Activated B cell treated with CpG ODN at 0.5 μM for 24 hours (primary cell): ENCODE data around the gene SP9. TPM values are rescaled to one million over a fixed set of nuclear protein-coding genes. Genes with fewer than 3 reads are reported as not detected.

Experiments used
- ATAC-seq: fragments of 200-7000 bp; cut with Tn5 transposase; one replicate; pipeline ENCODE4 v1.10.0; 2021; ENCODE audit warnings: low read depth, mild to moderate bottlenecking, moderate library complexity
- CTCF ChIA-PET: fragments of 350-600 bp; sonication (Branson Sonifier 250); formaldehyde crosslinking; loops from one replicate; lab custom pipeline; 2021; ENCODE audit warnings: antibody characterized with exemption; lab: Charles Lee
- POLR2A ChIA-PET: fragments of 350-600 bp; sonication (Branson Sonifier 250); formaldehyde crosslinking; loops from one replicate; lab custom pipeline; 2021; ENCODE audit warnings: antibody characterized with exemption; lab: Charles Lee
- DNase-seq: peaks from one replicate; pipeline ENCODE4 v3.0.0; 2022
- H3K27ac Mint-ChIP-seq: one replicate; pipeline ENCODE4 v1.8.0; 2020; ENCODE audit warnings: mixed read lengths
- H3K27me3 Mint-ChIP-seq: one replicate; pipeline ENCODE4 v1.8.0; 2021; ENCODE audit warnings: mixed read lengths
- H3K36me3 Mint-ChIP-seq: one replicate; pipeline ENCODE4 v1.8.0; 2021; ENCODE audit warnings: low read depth, mixed read lengths
- H3K4me1 Mint-ChIP-seq: one replicate; pipeline ENCODE4 v1.8.0; 2021; ENCODE audit warnings: mixed read lengths
- H3K4me3 Mint-ChIP-seq: one replicate; pipeline ENCODE4 v1.8.0; 2020; ENCODE audit warnings: mild to moderate bottlenecking, mixed read lengths
- H3K9me3 Mint-ChIP-seq: one replicate; pipeline ENCODE4 v1.8.0; 2020; ENCODE audit warnings: mixed read lengths
- intact Hi-C: fragments of 100-400 bp; cut with micrococcal nuclease; formaldehyde crosslinking; loops from one replicate; pipeline ENCODE4 v1.15.1; 2024
- total RNA-seq: library from RNA; stranded (reverse); gene quantifications from 2 replicates; pipeline ENCODE4 v1.2.3, GENCODE V29; 2022
- TF ChIP-seq, protein P1 (sequence below): fragments of 200-600 bp; IDR thresholded peaks from one replicate; pipeline ENCODE4 v1.8.0; 2022; ENCODE audit warnings: antibody characterized with exemption, mild to moderate bottlenecking

Gene SP9
- total RNA-seq, 1 donor from 2014 or later = not detected

DNA sequence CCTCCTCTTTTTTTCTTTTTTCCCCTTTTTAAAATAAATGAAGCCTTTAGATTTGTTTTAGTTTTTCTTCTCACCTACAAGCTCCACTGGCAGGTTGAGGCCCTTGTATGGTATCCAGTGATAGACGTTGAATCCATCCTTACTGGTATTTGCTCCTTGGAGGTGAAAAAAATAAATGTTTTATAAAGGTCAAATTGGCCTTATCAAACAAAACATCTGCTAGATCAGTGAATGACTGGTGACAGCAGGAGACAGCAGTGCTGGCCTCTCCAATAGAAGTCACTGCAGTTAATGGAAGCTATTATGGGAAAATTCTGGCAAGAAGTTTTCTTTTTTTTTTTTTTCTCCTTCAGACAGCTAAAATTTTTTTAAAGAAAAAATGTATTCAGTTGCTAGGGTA, 12.6 kb upstream of the SP9 start:
- peaks cover 19% of the 10 kb centered on the region for H3K27me3 Mint-ChIP-seq

DNA sequence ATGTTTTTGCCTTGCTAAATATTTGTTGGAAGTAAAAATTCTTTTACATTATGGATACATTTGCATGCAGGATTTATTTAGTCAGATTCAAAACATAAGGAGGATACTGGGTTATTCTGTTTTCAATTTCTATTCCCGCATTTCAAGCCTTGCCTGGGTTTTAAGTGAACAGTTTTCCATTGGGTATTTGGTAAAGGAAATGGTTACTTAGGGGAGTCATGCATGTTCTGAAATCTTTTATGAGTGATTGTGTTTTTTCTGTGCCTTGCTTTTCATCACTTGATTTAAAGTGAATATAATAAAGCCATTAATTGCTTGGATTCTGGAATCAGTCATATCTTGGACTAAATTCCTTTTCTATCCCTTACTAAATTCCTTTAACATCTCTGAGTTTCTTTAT, 12.0 kb upstream of the SP9 start:
- POLR2A ChIA-PET = no interaction called here
- CTCF ChIA-PET = no interaction called here
- H3K36me3 Mint-ChIP-seq = no peaks in the 10 kb centered on the region
- H3K4me1 Mint-ChIP-seq = peaks cover 18% of the 10 kb centered on the region
- H3K27me3 Mint-ChIP-seq = peaks cover 25% of the 10 kb centered on the region
- H3K27ac Mint-ChIP-seq = no peak overlapping the region
- H3K4me3 Mint-ChIP-seq = no peak overlapping the region
- TF ChIP-seq, protein P1, sequence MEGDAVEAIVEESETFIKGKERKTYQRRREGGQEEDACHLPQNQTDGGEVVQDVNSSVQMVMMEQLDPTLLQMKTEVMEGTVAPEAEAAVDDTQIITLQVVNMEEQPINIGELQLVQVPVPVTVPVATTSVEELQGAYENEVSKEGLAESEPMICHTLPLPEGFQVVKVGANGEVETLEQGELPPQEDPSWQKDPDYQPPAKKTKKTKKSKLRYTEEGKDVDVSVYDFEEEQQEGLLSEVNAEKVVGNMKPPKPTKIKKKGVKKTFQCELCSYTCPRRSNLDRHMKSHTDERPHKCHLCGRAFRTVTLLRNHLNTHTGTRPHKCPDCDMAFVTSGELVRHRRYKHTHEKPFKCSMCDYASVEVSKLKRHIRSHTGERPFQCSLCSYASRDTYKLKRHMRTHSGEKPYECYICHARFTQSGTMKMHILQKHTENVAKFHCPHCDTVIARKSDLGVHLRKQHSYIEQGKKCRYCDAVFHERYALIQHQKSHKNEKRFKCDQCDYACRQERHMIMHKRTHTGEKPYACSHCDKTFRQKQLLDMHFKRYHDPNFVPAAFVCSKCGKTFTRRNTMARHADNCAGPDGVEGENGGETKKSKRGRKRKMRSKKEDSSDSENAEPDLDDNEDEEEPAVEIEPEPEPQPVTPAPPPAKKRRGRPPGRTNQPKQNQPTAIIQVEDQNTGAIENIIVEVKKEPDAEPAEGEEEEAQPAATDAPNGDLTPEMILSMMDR = no peak
- no peak for DNase-seq
- no peak for ATAC-seq
- no peaks in the 10 kb centered on the region for H3K9me3 Mint-ChIP-seq
- intact Hi-C loops = no loop called here

More for the DNA sequence above, 12.6 kb upstream of the SP9 start:
- Mint-ChIP-seq H3K4me3 (no peak overlapping the region), H3K36me3 (no peaks in the 10 kb centered on the region), H3K27ac (no peak overlapping the region), H3K9me3 (no peaks in the 10 kb centered on the region), H3K4me1 (peaks cover 12% of the 10 kb centered on the region)
- DNase-seq (no peak), ATAC-seq (no peak)
- TF ChIP-seq, protein P1 = no peak
- POLR2A ChIA-PET = no interaction called here
- intact Hi-C loops = no loop called here
- CTCF ChIA-PET = no interaction called here

DNA sequence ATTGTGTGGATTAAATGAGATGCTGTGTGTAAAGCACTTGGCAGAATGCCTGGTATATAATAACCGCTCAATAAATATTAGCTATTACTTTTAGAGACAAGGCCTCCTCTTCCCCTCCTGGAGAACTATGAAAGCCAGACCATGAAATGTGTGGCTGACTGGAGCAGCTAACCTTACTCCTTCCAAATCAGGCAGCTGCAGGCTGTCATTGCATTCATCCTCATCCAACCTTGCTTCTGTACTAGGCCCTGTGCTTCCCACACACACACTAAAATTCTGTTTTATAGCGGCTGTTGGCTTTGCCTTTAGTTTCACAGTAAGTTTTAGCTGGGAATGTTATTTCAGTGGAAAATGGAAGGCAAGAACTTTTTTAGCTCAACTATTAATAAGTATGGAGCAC, 10.2 kb upstream of the SP9 start:
- TF ChIP-seq, protein P1 = no peak
- H3K9me3 Mint-ChIP-seq = no peaks in the 10 kb centered on the region
- intact Hi-C loops = no loop called here
- ChIA-PET CTCF (interaction anchor here (0.9 to 3.3 kb wide), 4 partner anchors 12 to 922 kb away, joined by 3 to 16 read pairs (median 4); no protein-coding TSS in a partner anchor), POLR2A (no interaction called here)
- H3K27ac Mint-ChIP-seq = no peak overlapping the region
- no peak for ATAC-seq
- H3K36me3 Mint-ChIP-seq = no peaks in the 10 kb centered on the region
- peaks cover 36% of the 10 kb centered on the region for H3K27me3 Mint-ChIP-seq
- no peak for DNase-seq
- H3K4me3 Mint-ChIP-seq = no peak overlapping the region
- peaks cover 27% of the 10 kb centered on the region for H3K4me1 Mint-ChIP-seq

DNA sequence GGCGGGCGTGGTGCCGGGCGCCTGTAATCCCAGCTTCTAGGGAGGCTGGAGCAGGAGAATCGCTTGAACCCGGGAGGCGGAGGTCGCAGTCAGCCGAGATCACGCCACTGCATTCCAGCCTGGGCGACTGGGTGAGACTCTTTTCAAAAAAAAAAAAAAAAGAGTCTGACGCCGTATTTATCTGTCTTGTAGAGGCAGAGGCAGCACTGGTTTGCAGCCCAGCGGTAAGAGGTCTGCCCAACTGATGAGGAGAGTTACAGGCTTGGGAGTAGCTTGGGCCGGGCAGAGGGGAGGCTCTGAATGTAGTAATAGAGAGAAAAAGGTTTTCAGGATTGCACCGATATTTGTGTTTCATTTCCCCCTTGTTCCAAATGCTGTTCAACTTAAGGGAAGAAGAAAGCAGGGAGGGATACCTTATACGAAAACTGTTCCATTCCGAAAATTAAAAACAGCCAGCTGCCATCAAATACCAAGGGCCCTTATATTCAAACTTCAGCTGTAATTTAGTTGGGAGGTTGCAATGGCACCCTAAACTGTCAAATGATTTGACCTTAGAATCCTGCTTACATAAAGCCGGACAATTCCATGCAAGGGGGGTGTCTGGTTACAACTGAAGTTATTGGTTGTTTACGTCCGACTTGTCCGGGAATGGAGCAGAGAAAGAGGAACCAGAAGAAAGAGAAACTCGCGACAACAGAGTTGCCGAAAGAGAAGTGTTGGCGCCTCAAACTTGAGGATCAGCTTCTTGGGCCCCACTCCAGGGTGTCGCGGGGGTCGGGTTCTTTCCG, 9.2 kb upstream of the SP9 start:
- Mint-ChIP-seq H3K27me3 (peaks cover 47% of the 10 kb centered on the region), H3K4me3 (peak overlapping the region; percentile 85), H3K9me3 (no peaks in the 10 kb centered on the region), H3K4me1 (peaks cover 27% of the 10 kb centered on the region), H3K36me3 (no peaks in the 10 kb centered on the region), H3K27ac (no peak overlapping the region)
- ChIA-PET POLR2A (interaction anchor here (1.1 kb wide), 1 partner anchor 77 kb away, joined by 3 read pairs; the partner anchor contains the start of gene OLA1), CTCF (interaction anchor here (0.9 to 3.3 kb wide), 6 partner anchors 10 to 923 kb away, joined by 3 to 16 read pairs (median 4); no protein-coding TSS in a partner anchor)
- ATAC-seq (no peak), DNase-seq (no peak)
- intact Hi-C loops = loop anchor here (5.0 kb wide), 4 partner anchors 78 to 753 kb away; partner anchors contain the start of gene OLA1
- TF ChIP-seq, protein P1 = no peak
